Left colon (tissue), 2 donors: ENCODE measurements around the gene ADARB1. TPM values are rescaled to one million over a fixed set of nuclear protein-coding genes. Genes with fewer than 3 reads are reported as not detected.
A peak's percentile ranks its signal among the peaks of the same experiment; 100 is the strongest.

Source experiments
- ATAC-seq: fragments of 200-7000 bp; cut with Tn5 transposase; one replicate; pipeline ENCODE4 v1.9.1; 2020; ENCODE audit warnings: mild to moderate bottlenecking, moderate library complexity
- DNase-seq, 2 donors: peaks; one replicate each; pipeline ENCODE4 v3.0.0-alpha.2; 2020
- intact Hi-C, 2 donors: fragments of 100-400 bp; cut with DNase I in 1 of 2; cut with micrococcal nuclease in 1 of 2; formaldehyde crosslinking; loops; one replicate each; pipeline versions ENCODE4 v1.11.2 to v1.14.0; 2022; cut with DNase I, micrococcal nuclease
- total RNA-seq, 2 donors: library from RNA; stranded (reverse); fragmentation: NEBNext Ultra II Directional; extraction: Animal tissue kit (Norgen Biotek cat#: 25700); gene quantifications; one replicate each; pipeline ENCODE4 v1.2.1, GENCODE V29; 2021
- donor health status: DM: no; HTN: no; CAD: no.
- donor health status: DM: yes; HTN: yes; CAD: no.

Gene ADARB1
- total RNA-seq, 2 donors from 2014 or later = 6.9 to 12.4 TPM

DNA sequence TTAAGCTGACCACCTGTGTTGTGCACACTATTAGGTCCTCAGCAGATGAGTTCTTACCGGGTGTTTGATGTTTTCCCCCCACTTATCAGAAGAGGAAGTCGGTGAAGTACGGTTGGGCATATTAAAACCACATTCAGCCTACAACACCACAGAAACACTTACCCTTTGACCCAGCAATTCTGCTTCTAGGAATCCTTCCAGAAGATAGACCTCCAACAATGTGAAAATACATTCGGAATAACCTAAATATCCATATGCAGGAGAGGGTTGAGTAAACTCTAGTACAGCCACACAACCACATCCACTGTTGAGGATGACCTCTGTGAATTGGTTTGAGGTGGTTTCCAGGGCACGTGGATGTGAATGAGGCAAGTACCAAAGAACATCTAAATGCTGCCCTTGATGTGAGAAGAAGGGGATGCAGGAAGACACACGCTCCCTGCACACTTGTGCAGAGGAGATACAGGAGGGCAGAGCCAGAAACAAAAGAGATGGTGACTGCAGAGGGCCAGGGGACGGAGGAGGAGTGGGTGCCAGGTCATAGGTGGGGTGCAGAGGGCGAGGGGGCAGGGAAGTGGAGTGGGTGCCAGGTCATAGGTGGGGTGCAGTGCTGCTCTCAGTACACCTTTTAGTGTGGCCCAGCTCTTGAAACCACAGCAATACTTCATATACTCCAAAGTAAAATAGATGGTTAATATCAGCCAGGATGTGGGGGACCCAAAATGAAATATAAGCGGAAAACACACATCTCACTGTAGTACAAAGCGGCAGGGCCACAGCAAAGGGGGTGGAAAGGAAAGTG lies 12.8 kb downstream of the ADARB1 start:
- DNase-seq (no peak), ATAC-seq (no peak)
- intact Hi-C loops = no loop called here

DNA sequence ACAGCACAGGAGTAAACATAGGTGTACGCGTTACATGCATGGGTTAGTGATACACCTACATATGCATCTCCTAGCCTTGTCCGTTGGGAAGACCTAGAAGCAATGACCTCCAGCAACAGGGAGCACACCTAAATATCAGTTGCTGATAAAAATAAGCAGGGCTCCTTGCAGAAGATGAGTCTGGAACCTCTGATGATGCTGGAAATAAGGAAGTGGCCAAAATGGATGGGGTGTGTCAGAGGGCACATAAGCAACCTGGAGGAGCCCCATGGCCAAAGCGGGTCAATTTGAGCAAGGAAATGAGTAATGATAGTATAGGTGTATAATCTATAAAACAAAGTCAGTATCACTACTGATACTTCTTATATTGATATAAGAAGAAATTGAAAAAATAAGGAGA lies 13.7 kb downstream of the ADARB1 start:
- ATAC-seq = no peak
- no peak for DNase-seq

DNA sequence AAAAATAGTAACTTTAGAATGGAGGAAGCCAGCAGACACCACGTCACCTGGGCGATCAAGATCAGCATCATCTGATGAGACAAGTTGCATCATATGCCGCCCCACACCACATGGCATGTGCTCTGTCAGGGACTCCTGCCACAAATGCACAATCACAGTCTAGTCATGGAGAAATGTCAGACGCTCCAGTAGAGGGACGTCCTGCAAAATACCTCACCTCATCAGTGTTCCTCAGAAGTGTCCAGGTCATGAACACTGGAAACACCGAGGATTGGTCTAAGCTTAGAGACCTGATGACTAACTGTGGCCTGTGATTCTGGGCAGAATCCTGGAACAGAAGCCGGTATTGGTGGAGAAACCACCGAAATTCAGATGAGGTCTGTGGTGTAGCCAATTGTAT lies 14.3 kb downstream of the ADARB1 start:
- DNase-seq (no peak), ATAC-seq (no peak)
- intact Hi-C loops = no loop called here

More for the DNA sequence above, 13.7 kb downstream of the ADARB1 start:
- intact Hi-C loops = no loop called here

DNA sequence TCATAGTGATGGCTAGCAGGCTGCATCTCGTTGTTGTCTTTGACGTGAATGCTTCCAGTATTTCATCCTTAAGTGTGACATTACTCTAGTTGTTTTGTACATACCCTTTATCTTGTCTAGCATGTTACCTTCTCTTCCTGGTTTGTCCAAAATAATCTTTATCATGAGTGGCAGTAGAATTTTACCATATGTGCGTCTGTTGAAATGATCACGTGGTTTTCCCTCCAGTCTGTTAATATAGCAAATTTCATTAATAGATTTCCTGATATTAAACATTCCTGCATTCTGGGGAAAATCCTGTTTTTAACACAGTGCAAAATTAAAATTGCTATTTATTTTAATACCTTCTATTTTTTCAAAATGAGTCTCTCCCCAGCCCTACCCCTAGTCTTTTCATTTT lies 15.6 kb downstream of the ADARB1 start:
- intact Hi-C loops = no loop called here

DNA sequence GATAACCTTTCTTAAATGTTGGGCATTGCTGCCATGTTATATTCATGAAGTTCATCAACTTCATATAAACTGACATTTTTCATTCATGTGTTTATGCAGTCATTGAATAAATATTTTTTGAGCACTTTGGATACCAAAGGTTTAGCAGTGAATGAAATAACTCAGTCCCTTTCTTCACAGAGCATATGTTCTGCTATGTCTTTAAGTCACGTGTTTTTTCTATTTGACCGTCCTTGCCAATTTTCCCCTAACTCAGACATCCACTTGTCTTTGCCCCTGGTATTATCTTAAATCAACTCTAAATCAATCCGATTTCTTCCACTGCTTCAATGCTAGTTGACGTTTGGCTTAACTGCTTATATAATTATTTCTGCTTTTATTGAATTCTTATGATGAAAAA lies 16.6 kb downstream of the ADARB1 start:
- intact Hi-C loops = no loop called here

More for the DNA sequence above, 15.6 kb downstream of the ADARB1 start:
- ATAC-seq = no peak
- DNase-seq = no peak

DNA sequence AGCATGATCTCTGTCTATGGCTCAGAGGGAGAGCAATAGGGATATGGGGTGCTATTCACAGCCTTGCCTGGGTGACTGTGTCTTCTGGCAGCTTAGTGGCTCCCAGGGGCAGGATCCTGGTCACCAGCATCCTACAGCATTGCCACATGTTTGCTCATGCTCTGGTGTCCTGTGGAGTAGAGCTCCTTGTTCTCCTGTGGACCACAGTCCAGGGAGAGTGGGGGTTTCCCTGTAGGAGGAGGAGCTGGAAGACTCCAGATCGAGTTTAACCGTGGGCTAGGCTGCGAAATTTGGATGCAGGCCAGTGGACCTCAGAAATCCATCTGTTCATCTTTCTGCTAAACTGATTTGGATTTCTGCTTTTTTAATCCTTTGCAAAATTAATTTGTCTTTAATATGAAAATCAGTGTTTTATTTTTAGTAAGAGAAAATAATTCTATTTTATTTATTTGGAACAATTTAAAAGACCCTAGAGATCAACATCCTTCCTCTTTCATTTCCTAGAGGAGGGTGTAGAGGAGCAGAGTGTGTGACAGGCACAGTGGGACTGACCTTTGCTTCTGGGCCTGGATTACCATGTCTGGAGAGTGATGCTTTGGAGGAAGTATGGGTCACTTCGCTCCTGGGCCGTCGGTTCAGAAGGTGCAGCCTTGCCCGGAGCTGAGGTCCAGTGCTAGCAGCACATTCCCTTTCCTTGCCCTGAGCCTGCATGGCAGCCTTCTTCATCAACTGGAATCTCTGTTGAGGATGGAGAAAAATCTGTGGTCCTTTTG lies 17.4 kb downstream of the ADARB1 start:
- intact Hi-C loops = no loop called here
- DNase-seq = no peak
- no peak for ATAC-seq

More for the DNA sequence above, 16.6 kb downstream of the ADARB1 start:
- no peak for ATAC-seq
- DNase-seq = no peak

DNA sequence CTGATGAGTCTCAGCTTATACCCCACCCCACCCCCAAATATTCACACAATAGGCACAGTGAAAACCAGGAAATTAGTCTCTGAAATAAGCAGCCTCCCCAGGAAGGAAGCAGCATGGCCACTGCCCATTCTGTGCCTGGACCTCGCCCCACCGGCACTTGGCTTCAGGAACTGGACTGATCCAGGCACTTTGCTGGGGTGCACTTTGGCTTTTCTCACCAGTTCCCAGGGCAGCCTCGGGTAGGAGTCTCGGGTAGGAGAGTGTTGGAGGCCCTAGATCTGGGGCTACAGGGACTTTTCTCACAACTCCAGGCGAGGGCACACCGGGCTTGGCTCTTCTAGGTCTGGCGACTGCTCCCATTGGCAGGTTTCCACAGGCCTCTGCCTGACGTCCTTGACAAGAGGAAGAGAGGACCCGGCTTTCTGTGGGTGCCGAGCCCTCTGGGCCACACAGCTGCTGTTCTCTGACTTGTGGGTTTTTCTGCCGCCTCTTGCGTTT lies 18.7 kb downstream of the ADARB1 start:
- DNase-seq = no peak
- peak; percentile 64 for ATAC-seq
- intact Hi-C loops = no loop called here

DNA sequence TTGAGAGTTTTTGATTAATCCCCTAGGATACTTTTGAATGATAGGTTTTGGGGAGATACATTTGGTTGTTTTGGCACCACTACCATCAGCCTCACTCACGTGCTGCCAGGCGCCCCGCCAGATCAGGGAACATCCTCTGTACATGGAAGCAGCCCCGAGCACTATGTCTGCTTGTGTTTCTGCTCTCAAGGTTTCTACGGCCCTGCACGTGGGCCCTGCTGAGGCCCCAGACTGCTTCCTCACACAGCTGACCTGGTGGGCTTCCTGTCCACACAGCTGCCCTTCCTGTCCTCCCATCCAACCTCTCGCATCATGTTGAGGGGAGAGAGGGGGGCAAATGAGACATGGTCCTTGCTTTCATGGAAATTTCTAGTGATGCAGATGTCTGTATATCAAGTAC lies 20.0 kb downstream of the ADARB1 start:
- DNase-seq (no peak), ATAC-seq (no peak)
- intact Hi-C loops = no loop called here

DNA sequence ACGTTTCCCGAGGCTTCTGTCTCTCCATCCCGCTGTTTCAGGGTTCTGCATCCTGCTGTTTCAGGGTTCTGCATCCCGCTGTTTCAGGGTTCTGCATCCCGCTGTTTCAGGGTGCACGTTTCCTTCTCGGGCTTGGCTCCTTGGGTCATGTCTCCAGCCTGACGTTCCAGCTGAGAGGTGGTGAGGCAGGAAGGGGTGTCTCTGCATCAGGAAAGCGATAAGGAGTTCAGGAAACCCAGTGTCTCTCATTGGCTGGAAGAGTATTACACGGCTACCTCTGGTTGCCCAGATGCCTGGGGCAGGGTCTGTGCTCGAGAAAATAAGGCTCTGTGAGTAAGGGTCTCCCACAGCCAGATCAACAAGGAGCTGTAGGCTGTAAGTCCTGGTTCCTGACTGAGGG lies 21.1 kb downstream of the ADARB1 start:
- intact Hi-C loops = no loop called here
- ATAC-seq (no peak), DNase-seq (no peak)

DNA sequence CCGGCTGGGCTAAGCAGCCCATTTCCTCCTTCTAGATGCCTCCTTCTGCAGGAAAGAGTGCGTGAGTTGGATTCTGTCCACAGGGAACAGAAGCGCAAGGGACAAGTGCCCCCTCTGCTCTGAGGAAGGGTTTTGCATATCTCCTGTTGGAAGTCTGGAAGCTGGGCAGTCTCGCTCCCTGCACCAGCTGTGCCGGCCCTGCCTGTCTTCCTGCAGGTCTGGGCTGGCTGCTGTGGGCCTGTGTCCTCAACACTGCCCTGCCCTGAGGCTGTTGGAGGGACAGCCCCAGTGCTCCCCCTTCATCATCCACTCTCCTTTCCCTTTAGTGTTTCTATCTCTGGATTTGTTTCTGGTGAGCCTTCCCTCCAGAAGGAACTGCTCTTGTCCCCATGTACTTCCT lies 21.8 kb downstream of the ADARB1 start:
- no peak for ATAC-seq
- intact Hi-C loops = no loop called here
- DNase-seq = no peak

DNA sequence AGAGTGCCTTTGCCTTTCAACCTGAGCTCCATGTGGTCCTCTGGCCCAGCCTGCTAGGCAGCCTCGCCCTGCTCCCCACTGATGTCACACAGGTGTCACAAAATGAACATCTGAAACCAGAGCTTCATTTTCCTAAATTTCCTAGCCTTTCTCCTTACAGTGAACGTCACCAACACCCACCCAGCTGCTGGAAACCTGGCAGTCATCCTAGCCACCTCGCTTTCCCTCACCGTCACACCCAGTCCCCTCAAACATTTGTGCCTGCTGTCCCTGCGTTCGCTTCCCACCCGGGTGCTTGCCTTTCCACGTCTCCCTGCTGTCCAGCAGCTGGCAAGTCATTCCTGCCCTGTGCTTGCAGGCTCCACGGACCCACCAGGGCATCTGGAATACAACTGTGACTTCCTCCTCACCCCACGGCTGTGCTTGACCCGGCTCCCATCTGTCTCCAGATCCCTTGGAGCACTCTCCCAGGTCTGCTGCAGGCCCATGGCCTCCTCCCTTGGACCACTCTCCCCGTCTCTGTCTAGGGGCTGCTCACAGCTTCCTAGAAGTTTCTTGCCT lies 23.5 kb downstream of the ADARB1 start:
- intact Hi-C loops = no loop called here
- ATAC-seq (no peak), DNase-seq (no peak)

DNA sequence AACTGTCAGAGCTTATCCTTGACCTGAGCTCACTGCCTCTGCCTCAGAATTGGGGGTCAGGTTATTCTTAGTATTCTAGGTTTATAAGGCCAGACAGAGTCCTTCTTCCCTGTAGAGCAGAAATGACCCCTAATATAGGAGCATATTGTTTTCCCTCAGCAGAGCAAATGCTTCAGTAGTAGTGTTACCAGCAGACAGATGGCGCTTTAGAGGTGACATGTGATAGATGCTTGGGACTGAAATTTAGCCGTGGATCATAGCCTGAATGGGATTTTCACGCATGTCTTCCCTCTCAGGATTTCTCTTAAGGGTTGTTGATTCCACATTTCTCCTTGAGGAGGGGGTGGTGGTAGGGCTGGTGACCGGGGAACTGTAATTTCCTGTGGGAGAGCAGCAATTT lies 24.5 kb downstream of the ADARB1 start:
- DNase-seq (no peak), ATAC-seq (peak; percentile 48)
- intact Hi-C loops = no loop called here

DNA sequence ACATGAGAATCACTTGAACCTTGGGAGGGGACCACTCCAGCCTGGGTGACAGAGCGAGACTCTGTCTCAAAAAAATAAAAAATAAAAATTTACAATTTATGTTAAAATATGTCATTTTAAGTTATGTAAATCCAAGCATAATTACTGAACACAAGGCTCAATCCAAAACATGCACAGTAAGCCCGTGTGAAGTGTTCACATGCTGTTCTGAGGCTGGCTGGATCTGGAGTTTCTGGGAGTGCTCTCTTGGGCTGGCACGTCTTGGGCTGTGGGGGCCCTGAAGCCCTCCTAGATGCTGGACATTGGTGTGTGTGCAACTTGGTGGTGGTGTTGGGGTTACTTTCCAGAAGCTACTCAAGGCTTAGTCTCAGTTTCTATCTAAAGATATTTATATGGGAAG lies 25.2 kb downstream of the ADARB1 start:
- no peak for DNase-seq
- ATAC-seq = no peak
- intact Hi-C loops = no loop called here

DNA sequence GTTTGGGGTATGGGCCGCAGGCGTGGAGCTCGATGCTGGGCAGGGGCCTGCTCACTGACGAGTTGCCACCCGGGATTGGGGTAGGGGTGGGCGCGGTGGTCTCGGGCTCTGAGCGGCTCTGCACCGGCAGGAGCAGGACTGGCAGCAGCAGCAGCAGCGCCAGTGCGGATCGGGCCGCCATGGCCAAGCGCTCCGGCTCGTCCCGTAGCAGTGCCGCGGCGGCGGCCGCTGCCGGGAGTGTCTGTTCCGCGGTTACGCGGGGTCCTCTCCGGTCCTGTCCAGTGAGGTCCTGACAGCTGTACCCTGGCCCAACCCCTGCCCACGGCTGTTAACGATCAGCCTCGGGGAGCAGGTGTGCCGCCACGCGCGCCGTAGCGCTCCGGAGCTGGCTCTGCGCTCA lies 26.5 kb downstream of the ADARB1 start:
- no peak for DNase-seq
- intact Hi-C loops = no loop called here
- no peak for ATAC-seq

DNA sequence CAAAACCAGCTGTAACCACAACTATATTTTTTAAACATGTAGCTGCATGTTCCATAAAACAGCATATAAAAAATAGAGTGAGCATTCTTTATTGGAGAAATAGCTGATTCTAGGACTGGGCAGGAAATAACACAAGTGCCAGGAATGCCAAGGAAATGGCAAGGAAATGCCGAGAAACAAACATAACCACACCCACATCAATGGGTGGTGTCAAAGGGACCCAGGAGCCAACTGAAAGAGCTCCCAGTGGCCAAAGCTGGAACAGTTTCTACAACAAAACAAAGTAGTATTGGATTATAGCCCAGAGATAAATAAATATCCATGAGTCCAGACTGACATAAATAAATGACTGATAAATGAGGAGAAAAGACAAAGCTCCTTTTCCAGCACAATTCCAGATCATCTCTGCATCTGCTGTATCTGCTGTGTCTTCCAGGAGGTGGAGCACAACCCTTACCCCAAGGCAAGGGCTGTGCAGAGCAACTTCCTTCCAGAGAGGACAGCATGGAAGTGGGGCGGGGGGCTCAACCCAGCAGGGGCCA lies 28.1 kb downstream of the ADARB1 start:
- ATAC-seq (peak; percentile 83), DNase-seq (no peak)
- intact Hi-C loops = no loop called here

DNA sequence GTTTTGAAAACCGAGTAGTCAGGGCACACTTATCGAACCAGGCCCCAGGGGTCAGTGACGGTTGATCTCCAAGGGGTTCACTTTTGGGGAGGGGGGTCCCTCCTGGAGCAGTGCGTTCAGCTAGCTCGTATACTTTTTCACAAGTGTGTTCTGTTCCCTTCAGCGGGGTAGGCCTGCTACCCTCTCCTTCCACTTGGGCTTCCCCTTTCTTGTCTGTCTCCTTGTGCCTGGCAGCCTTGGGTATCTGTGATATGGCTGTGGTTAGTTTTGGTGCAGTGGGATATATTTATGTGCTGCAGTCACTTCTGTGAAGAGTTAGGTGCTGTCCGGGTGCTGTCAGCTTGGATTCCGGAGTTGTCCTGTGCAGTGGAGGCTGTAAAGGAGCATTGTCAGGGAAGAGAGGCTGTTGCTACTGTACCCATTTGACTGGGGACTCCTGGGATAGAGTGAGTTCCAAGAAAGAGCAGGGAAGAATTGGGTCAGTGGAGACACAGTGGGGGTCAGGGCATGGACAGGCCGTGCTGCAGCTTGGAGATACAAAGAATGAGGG lies 29.7 kb downstream of the ADARB1 start:
- ATAC-seq = no peak
- DNase-seq = no peak
- intact Hi-C loops = no loop called here

DNA sequence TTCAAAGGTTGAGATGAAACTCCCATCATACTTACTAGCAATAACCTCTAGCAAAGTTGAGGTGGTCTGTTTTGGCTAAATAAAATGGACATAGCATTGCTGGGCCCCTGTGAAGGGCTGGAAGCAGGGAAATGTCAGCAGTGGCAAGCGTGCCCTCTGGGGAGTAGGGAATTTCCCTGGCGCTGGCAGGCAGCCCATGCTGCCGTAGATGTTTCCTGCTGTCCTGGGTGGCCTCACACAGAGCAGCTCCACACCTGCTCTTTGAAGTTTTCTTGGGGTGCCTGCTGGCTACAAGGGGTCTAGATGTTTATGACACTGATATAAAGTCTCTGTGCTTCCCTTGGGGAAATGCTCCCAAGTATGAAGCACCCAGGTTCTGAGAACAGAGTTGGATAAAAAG lies 30.2 kb downstream of the ADARB1 start:
- DNase-seq = peak; percentile 62 to 67
- intact Hi-C loops = no loop called here
- ATAC-seq = peak; percentile 85

DNA sequence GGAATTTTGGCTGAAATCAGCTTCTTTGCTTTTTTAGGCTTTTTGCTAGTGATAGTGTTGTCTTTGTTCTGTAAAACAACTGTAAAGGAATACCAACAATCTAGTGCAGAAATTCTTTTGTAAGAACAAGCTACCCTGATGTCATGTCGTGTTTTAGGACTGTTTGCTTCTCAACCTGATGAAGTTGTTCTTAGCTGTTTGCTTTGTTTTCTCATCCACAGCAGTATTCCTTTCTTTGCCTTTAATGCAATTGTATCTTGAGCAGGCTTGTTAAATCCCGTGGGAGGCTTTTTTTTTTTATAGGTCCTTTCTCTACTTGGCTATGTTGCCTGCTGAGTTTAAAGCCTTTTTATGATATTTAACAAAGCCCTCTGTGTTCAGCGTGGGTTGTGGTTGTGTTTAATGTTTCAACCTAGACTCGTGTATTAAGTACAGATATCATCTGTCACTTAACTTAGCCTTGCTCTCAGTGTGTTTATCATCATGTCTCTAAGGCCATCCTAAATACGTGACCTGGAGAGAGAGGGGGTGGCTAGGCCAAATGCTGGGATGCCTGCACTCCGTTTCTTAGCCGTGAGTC lies 31.6 kb downstream of the ADARB1 start:
- ATAC-seq (peak; percentile 25), DNase-seq (no peak)
- intact Hi-C loops = no loop called here
